GM19238 (cell line): Measurements from ENCODE around the gene GSAP.

Experiments
- DNase-seq: peaks from one replicate; pipeline ENCODE4 v3.0.0; 2011; ENCODE audit warnings: low spot score; ENCODE audit not compliant: insufficient read length

The GSAP gene

GRCh38 chr7:77439572-77439971 lies 23.4 kb upstream of the GSAP start:
- no peak for DNase-seq

GRCh38 chr7:77438131-77438530 lies 22.0 kb upstream of the GSAP start:
- DNase-seq: no peak

- DNase-seq: no peak
Observed at GRCh38 chr7:77434570-77435275, 18.6 kb upstream of the GSAP start.

GRCh38 chr7:77433901-77434300 lies 17.8 kb upstream of the GSAP start:
- no peak for DNase-seq

GRCh38 chr7:77430927-77431326 lies 14.8 kb upstream of the GSAP start:
- DNase-seq: no peak

- DNase-seq: no peak
Observed at GRCh38 chr7:77428777-77429231, 12.7 kb upstream of the GSAP start.

- no peak for DNase-seq
Observed at GRCh38 chr7:77427996-77428603, 12.0 kb upstream of the GSAP start.

GRCh38 chr7:77426521-77427051 lies 10.4 kb upstream of the GSAP start:
- DNase-seq: no peak

GRCh38 chr7:77426052-77426404 lies 9.9 kb upstream of the GSAP start:
- no peak for DNase-seq

GRCh38 chr7:77425101-77426051 lies 9.2 kb upstream of the GSAP start:
- DNase-seq: no peak

- no peak for DNase-seq
Observed at GRCh38 chr7:77422500-77422899, 6.4 kb upstream of the GSAP start.

GRCh38 chr7:77420986-77421672 lies 5.0 kb upstream of the GSAP start:
- no peak for DNase-seq

GRCh38 chr7:77420438-77420837 lies 4.3 kb upstream of the GSAP start:
- DNase-seq: no peak

GRCh38 chr7:77419102-77419501 lies 3.0 kb upstream of the GSAP start:
- DNase-seq: no peak

GRCh38 chr7:77417801-77418200 lies 1.7 kb upstream of the GSAP start:
- DNase-seq: no peak

- DNase-seq: no peak
Observed at GRCh38 chr7:77416621-77417371, 647 bp upstream of the GSAP start.

GRCh38 chr7:77415476-77415822 lies 700 bp downstream of the GSAP start:
- DNase-seq: peak; percentile 35

- DNase-seq: no peak
Observed at GRCh38 chr7:77413861-77414424, 2.2 kb downstream of the GSAP start.

GRCh38 chr7:77413128-77413527 lies 3.0 kb downstream of the GSAP start:
- DNase-seq: no peak
